GM19240 (cell line): ENCODE results near the gene PRDM4.

Source experiments
- DNase-seq: peaks from one replicate; pipeline ENCODE4 v3.0.0; 2011; ENCODE audit warnings: low spot score; ENCODE audit not compliant: insufficient read length

Gene PRDM4, protein sequence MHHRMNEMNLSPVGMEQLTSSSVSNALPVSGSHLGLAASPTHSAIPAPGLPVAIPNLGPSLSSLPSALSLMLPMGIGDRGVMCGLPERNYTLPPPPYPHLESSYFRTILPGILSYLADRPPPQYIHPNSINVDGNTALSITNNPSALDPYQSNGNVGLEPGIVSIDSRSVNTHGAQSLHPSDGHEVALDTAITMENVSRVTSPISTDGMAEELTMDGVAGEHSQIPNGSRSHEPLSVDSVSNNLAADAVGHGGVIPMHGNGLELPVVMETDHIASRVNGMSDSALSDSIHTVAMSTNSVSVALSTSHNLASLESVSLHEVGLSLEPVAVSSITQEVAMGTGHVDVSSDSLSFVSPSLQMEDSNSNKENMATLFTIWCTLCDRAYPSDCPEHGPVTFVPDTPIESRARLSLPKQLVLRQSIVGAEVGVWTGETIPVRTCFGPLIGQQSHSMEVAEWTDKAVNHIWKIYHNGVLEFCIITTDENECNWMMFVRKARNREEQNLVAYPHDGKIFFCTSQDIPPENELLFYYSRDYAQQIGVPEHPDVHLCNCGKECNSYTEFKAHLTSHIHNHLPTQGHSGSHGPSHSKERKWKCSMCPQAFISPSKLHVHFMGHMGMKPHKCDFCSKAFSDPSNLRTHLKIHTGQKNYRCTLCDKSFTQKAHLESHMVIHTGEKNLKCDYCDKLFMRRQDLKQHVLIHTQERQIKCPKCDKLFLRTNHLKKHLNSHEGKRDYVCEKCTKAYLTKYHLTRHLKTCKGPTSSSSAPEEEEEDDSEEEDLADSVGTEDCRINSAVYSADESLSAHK

DNA sequence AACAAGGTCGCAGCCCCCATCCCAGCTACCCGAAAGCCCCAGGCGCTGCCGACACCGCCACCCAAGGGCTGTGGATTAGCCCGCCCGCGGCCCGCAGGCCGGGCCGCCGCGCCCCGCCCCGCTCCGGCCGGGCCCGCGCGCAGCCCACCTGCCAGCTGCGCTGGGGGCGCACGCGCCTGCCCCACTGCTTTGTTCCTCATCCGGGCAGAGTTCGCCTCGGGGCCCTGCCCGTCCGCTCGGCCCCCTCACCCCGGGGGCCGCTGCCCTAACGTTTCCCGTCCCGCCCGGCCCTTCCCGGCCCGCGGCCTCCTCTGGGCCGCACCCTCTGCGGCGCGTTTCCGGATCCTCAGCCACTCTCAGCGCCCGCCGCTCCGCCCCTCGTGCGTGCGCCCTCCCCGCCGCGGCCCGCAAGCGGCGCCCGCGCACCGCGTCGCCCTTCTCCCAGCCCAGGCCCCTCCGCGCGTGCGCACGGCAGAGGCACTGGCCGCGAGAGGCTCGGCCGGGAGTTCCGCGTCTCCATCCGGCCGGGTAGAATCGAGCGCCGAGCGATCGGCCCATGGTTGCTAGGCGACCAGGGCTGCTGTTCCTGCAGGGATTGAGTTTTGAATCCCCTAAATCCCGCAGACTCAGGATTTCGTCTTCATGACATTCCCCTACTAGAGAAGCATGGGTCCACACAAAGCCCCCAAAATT, at the start of gene PRDM4:
TSS of gene PRDM4 (minus strand) at position 329 of the 693 bp plus-strand sequence. CDS start 622 bp downstream, outside the sequence.
- DNase-seq: peak; percentile 98

DNA sequence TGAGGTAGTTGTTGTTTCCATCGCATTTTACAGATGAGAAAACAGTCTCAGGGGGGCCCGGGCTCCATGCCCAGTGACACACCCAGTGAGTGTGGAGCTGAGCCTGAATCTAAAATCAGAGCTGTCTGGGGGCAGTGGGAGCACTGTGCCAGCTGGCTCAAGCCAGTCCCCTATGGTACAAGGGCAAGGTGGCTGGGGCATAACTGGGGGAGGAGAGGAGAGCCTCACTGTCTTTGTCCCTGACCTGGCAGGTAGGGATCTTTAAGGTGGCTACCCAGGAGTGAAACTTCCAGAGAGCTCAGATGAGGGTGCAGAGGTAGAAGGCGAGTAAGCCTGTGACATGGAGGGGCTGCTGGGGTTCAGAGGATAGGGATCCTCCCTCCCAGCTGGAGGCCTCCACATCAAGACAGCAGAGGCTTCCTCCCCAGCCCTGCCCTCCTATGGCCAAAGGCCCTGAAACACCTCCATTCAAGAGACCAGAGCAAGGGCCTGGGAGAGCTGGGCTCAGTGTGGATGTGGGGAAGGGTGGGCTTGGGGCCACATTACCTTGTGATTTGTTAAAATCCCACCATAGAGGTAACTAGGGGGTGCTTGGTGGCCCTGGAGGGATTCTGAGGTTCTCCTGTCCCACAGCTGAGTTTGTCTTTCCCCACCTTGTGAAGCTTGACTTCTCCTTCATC, 46.7 kb upstream of the PRDM4 start:
- DNase-seq: no peak

DNA sequence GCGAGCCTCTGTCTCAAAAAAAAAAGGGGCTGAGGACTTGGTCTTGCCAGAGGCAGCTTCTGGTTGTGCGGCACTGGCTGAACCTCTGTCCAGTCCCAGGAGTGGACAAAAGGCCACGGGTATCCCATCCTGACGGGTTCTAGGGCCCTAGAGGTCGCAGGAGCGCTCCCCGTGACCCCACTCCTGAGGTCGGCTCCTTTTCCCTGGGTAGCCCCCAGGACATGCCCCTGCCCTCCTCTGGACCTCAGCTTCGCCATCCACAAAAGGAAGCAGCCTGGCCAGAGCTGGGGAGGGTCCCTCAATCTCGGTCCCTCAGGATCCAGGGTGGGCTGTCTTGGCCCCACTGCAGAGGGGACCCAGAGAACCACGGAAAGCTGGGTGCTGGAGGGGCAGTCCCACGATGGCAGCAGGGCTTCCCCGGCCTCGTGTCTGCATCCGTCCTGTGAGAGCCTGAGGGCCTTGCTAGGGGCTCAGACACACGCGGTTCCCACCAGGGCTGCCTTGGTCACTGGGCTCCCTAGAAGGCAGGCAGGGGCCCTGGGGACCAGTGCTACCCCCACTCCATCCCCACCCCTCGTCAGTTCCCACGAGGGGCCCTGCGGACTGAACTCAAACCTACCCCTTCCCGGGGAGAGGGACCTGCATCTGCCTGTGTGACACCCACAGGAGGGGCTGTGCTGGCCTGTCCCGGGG, 44.7 kb upstream of the PRDM4 start:
- DNase-seq: no peak

DNA sequence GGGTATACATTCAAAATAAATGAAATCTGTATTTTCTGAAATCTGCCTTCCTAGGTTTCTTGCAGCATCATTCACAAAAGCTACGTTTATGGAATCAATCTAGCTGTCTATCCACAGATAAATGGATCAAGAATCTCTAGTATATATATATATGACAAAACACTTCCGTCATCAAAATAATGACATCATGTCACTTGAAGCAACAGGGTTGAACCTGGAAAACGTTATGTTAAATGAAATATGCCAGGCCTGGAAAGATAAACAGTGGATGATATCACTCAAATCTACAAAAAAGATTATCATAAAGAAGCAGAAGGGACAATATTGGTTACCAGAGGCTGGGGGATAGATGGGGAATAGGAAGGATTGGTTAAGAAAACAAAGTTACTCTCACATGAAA, 42.2 kb upstream of the PRDM4 start:
- DNase-seq: no peak

DNA sequence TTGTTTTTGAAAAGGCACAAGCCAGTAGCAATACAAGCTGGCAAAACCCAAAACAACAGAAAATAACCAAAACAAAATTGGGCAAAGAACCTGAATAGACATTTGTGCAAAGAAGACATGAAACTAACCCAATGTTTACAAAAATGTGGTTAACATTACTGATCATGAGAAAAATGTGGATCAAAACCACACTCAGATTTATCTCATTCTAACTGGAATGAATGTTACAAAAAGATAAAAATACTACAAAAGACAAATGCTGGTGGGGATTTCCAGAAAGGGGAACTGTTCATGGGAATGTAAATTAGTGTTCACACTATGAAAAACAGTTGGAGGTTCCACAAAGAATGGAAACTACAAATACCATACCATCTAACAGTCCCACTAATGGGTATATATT, 40.2 kb upstream of the PRDM4 start:
- DNase-seq: no peak

DNA sequence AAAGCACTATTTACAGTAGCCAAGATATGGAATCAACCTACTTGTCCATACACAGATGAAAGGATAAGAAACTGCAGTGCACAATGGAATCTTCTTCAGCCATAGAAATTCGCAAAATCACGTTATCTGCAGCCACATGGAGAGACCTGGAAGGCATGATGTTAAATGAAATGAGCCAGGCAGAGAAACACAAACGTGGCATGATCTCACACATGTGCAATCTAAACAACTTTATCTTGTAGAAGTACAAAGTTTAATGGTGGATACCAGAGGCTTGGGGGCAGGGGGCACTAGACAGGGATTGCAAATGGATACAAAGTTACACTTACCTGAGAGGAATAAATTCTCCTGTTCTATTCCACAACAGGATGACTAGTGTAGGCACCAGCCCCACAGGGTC, 37.6 kb upstream of the PRDM4 start:
- no peak for DNase-seq

DNA sequence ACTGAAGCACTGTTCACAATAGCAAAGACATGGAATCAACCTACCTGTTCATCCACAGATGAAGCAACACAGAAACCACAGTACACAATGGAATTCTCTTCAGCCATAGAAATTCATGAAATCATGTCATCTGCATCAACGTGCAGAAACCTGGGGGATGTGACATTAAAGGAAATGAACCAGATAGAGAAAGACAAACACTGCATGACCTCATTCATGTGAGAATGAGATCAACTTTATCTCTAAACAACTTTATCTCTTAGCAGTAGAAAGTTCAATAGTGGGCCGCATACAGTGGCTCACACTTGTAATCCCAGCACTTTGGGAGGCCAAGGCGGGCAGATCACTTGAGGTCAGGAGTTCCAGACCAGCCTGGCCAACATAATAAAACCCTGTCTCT, 33.5 kb upstream of the PRDM4 start:
- DNase-seq: no peak

DNA sequence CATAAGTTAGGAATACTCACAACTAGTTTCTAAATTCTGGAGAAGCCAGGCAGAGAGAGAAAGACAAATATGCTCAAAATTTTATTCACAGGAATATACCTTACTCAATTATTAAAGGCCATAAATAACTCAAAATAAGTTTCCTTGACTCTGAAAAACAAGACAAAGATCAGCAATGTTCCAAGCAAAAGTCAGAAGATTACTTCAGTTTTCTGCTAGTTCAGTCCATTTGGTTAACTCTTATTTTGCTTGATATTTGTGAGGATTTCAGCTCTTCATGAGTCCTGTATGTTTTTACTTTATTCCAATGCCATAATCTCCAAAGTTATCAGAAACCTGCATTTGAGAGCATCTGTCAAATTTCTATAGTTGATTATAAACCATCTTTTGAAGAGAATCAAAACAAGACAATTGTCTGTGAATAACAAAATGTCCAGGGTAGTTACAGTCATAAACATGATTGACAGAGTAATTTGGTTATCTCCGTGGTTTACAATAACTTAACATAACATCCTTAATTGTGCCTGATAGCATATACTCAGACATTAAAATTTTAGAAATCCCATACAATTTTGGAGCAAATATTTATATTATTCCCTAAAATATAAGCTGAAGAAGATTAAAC, 30.6 kb upstream of the PRDM4 start:
- DNase-seq: no peak

DNA sequence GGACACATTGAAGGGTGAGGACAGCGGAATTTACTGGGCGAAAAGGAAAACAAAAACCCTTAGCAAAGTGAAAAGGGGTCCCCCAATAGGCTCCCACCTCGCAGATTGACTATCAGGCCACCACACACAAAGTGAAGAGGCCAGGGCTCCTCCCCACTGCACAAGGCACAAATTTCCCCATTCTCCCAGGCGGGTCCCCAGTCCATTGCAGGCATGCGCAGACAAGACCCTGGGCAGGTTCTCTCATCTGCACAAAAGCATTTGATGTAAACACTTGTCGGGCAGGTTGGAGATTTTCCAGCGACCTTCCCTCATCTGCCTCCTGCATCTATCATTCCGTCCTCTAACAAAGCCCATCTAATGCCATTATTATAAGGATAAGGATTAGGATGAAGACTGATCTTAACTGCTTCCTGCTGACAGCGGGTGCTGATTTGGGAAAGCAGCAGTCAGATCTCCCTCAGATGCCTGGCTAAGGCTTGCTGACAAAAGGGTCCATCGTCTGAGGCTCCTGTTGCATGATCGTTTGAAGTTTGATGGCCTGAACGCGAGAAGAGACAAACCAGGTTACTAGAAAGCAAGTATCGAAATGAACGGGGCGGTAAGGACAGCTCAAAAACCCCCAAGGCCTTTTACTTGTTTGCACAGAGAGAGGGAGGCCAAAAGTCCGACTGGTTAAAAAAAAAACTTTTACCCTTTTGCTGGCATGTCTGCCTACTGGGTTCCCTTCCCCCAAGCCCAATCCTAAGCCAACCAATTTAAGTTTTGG, 27.9 kb upstream of the PRDM4 start:
- DNase-seq: no peak

DNA sequence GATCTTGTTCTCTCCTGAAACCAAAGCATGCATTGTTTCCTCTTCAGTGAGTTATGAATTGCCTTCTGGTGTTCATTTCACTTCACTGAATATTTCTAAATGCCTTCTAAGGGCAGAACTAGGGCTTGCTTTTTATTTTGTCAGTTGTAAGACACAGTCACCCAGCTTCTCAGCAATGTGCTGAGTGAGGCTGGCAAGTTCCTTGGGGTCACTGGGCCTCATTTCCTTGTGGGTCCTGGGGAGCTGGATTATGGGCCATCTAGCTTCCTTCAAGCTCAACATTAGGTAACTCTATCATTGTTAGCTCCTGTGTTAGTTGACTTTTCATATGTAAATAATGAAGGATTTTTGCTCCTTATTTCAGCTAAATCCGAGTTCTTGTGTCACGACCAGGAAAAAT, 27.3 kb upstream of the PRDM4 start:
- no peak for DNase-seq

DNA sequence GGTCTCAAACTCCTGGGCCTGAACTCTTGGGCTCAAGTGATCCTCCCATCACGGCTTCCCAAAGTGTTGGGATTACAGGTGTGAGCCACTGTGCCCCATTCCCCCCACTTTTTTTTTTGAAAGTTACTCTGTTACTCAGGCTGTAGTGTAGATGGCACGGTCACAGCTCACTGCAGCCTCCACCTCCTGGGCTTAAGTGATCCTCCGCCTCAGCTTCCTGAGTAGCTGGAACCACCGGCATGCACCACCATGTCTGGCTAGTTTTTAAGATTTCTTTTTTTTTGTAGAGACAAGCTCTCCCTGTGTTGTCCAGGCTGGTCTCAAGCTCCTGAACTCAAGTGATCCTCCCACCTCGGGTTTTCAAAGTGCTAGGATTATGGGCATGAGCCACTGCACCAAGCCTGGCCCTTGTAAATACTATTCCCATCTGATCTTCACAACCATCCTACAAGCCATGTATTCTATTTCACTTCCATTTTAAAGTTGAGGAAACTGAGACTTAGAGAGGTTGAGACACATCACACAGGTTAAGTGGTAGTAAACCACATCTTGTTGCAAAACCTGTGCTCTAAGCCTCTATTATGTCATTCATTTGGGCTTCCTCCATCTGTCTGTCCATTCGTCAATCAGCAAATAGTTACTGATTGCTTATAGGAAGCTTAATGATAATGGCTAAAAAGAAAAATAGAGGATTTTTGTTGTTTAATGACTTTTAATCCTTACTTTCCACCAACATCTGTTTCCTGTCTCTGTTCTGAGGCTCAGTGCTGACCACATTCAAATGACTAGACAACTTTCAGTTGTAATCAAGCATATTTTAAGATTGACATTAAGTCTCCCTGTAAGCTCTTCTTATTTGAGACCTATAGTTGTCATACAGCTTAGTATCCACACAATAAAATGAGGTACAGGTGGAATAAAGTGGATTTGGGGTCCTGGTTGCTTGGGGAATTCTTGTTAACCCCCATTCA, 22.8 kb upstream of the PRDM4 start:
- no peak for DNase-seq

DNA sequence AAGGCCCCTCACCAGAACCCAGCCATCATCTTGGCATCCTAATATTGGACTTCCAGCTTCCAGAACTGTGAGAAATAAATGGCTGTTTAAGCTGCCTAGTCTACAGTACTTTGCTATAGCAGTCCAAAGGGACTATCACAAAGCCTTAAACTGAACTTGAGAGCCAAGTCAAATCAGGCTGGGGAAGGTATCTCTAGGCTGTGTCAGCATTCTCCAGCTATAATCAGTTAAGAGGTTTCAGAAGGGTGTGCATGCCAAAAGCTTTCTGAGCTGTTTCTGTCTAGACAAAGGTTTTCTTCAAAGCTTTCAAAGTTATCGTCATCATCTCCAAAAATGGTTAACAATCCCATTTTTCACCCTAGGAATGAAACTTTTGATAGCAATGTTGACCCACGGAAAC, 21.1 kb upstream of the PRDM4 start:
- DNase-seq: no peak

DNA sequence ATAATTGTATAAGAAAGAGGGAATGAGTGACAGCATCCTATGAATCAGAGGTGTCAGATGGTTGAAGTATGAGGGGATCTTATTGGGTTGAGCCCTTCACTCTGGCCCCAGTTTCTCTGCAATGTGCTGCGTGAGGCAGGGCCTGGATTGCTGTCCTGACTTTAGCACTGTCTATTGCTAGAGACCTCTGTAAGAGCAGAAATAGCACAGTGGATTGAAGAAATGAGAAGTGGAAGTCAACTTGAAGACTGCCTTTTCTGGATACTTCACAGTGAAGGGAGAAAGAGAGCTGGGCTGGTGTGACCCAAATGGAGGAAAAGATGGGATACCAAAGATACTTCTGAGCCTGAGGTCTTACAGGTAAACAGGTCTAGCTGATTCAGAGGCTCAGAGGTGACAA, 19.4 kb upstream of the PRDM4 start:
- no peak for DNase-seq

DNA sequence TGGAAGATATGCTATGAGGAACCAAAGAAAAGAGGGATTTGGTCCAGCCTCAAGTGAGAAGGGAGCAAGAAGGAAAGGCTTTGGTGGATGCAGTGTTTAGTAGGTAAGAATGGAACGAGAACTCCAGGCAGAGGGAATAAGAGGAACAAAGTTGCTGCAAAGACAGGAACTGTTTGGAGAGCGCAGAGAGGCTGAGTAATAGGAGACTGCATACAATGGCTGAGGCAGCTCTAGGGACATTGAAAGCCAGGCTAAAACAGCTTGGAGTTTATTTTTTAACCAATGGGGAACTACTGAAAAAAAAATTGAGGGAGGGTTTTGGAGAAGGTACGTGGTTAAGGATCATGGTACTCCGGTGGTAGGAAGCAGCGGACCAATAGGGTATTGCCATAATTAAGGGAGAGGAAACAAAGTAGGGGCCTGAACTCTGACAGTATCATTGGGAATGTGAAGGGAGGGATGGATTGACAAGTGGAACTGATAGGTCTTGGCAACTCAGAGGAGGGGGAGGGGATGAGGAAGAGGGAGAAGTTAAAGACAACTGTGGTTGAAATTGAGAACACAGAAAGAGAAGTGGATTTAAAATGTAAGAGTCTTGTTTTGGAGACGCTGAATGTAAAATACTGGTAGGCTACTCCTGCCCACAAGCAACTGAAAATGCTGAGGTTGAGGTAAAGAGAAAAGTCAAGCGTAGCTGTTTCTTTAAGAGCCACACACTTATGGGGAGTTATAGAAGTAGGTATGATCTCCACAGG, 18.3 kb upstream of the PRDM4 start:
- DNase-seq: peak; percentile 31

DNA sequence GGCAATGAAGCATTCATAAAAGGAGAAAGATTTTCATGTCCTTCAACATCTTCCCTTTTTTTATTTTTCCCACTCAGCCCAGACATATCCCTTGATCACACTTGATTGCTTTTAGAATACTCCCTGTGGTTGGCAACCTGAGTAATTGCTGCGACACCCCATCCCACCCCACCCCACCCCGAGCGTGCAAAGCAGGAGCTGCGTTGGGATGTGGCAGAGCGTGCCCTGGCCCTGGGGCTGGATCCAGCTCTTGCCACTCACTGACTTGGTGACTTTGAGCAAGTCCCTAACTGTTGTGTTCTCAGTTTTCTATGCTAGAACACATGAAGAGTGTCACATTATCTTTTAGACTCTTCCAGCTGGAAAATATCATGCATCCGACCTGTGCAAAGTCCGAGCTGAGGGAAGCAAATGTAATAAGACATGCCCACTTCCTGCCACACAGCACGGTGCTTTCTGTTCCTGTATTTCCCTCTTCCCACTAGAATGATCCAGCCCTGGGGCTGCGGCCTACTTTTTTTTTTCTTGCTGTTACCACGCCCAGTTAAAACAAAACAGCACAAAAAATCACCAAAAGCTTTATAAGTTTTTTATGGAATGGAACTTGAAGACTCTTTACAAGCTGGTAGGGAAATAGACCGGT, 17.6 kb upstream of the PRDM4 start:
- DNase-seq: no peak

DNA sequence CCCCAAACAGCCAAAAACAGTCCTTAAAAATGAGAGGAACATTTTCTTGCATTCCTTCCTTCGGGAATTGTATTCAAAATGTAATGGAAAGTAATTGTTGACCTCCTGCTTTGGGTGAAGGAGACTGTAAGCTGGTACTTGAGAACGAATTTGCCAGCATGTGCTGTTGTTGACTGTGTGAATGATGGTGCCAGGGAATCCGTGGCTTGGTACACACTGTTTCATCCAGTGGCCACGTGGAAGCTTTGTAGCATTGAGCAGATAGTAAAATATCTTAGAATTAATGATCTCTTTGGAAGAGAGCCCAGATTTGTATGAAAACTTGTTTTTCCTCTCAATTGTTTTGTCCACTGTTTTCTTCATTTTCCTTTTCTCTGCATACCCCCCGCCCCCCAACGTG, 15.2 kb upstream of the PRDM4 start:
- DNase-seq: no peak

DNA sequence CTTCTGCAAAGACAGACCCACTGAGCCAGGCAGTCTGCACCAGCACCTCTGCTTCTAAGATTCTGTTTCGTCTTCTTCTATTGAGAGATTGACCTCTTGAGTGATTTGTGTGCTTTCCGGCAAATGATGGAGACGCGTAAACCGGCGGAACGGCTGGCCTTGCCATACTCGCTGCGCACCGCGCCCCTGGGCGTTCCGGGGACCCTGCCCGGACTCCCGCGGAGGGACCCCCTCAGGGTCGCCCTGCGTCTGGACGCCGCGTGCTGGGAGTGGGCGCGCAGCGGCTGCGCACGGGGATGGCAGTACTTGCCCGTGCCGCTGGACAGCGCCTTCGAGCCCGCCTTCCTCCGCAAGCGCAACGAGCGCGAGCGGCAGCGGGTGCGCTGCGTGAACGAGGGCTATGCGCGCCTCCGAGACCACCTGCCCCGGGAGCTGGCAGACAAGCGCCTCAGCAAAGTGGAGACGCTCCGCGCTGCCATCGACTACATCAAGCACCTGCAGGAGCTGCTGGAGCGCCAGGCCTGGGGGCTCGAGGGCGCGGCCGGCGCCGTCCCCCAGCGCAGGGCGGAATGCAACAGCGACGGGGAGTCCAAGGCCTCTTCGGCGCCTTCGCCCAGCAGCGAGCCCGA, 14.3 kb upstream of the PRDM4 start:
- DNase-seq: no peak
